DMS 273 (cell line): Measurements from ENCODE around the gene SDK2.
A peak's percentile ranks its signal among the peaks of the same experiment; 100 is the strongest.

Experiments used
- DNase-seq: peaks from one replicate; lab custom pipeline; 2025; ENCODE audit not compliant: unreplicated experiment; lab: John Stamatoyannopoulos, UW

SDK2 gene

GRCh38 chr17:73513426-73513825, 130.8 kb downstream of the SDK2 start:
- no peak for DNase-seq

GRCh38 chr17:73511719-73512115, 132.5 kb downstream of the SDK2 start:
- no peak for DNase-seq

GRCh38 chr17:73510981-73511718, 133.1 kb downstream of the SDK2 start:
- DNase-seq = no peak

GRCh38 chr17:73508931-73509605, 135.2 kb downstream of the SDK2 start:
- DNase-seq = no peak

- DNase-seq = peak; percentile 24
These were observed 136.0 kb downstream of the SDK2 start for GRCh38 chr17:73508057-73508930.

- no peak for DNase-seq
These were observed 137.5 kb downstream of the SDK2 start for GRCh38 chr17:73506470-73507435.

GRCh38 chr17:73503560-73503959, 140.7 kb downstream of the SDK2 start:
- DNase-seq = no peak

- DNase-seq = no peak
These were observed 143.7 kb downstream of the SDK2 start for GRCh38 chr17:73500414-73500999.

GRCh38 chr17:73498886-73499554, 145.2 kb downstream of the SDK2 start:
- no peak for DNase-seq

- DNase-seq = no peak
These were observed 146.1 kb downstream of the SDK2 start for GRCh38 chr17:73498176-73498575.

- DNase-seq = no peak
These were observed 146.5 kb downstream of the SDK2 start for GRCh38 chr17:73497721-73498120.

GRCh38 chr17:73496232-73496631, 148.0 kb downstream of the SDK2 start:
- DNase-seq = no peak

GRCh38 chr17:73495641-73496040, 148.6 kb downstream of the SDK2 start:
- DNase-seq = no peak

GRCh38 chr17:73494950-73495349, 149.3 kb downstream of the SDK2 start:
- no peak for DNase-seq

- DNase-seq = peak; percentile 41
These were observed 150.0 kb downstream of the SDK2 start for GRCh38 chr17:73493956-73494926.

- DNase-seq = peak; percentile 60
These were observed 151.1 kb downstream of the SDK2 start for GRCh38 chr17:73492821-73493814.

GRCh38 chr17:73492125-73492820, 152.0 kb downstream of the SDK2 start:
- peak; percentile 59 for DNase-seq
